Keratinocyte (primary cell): Measurements from ENCODE around the gene VAV2. TPM values are rescaled to one million over a fixed set of nuclear protein-coding genes. Genes with fewer than 3 reads are reported as not detected.

ENCODE experiments used
- DNase-seq: peaks from one replicate; pipeline ENCODE4 v3.0.0-alpha.2; 2011; ENCODE audit warnings: low read depth, missing footprints, low spot score
- FAIRE-seq: peaks from 2 replicates; lab custom pipeline; 2011; peaks lifted over from hg19 to GRCh38; lab: Jason Lieb, UNC
- H2AFZ ChIP-seq: 2 replicates; pipeline ENCODE4 v1.6.0; 2012; ENCODE audit warnings: low read length, control low read depth, inconsistent platforms; ENCODE audit not compliant: control insufficient read depth
- H3K27ac ChIP-seq: 2 replicates; pipeline ENCODE4 v1.5.1; 2011; ENCODE audit warnings: low read length; ENCODE audit not compliant: control insufficient read depth, insufficient read depth
- H3K27me3 ChIP-seq: 3 replicates; pipeline ENCODE4 v1.6.0; 2011; ENCODE audit warnings: low read length; ENCODE audit not compliant: control insufficient read depth, insufficient read depth; ENCODE audit errors: extremely low read depth
- H3K36me3 ChIP-seq, 2 experiments: 2 replicates in 1 of 2; 3 replicates in 1 of 2; pipeline ENCODE4 v1.5.1; 2011; ENCODE audit warnings: low read length in 2 of 2, mild to moderate bottlenecking in 1 of 2; ENCODE audit not compliant: control insufficient read depth in 2 of 2, insufficient read depth in 2 of 2; ENCODE audit errors: extremely low read depth in 1 of 2
- H3K4me1 ChIP-seq: 3 replicates; pipeline ENCODE4 v1.5.1; 2011; ENCODE audit warnings: low read length; ENCODE audit not compliant: control insufficient read depth, insufficient read depth; ENCODE audit errors: extremely low read depth
- H3K4me2 ChIP-seq: 3 replicates; pipeline ENCODE4 v1.6.0; 2011; ENCODE audit warnings: low read depth, low read length; ENCODE audit not compliant: control insufficient read depth, insufficient read depth; ENCODE audit errors: extremely low read depth
- H3K4me3 ChIP-seq, 3 experiments: fragments of 200-600 bp in 1 of 3; sonication (generic) in 1 of 3; 2 replicates in 2 of 3; 3 replicates in 1 of 3; pipeline ENCODE4 v1.5.1; 2011 to 2016; ENCODE audit warnings: low read length in 3 of 3, mild to moderate bottlenecking in 3 of 3, control low read depth in 2 of 3, inconsistent platforms in 1 of 3, low read depth in 1 of 3, mixed read lengths in 1 of 3, mixed run types in 1 of 3, moderate library complexity in 1 of 3; ENCODE audit not compliant: control insufficient read depth in 2 of 3, insufficient read depth in 2 of 3; ENCODE audit errors: extremely low read depth in 1 of 3
- H3K79me2 ChIP-seq: 2 replicates; pipeline ENCODE4 v1.6.0; 2012; ENCODE audit warnings: low read length; ENCODE audit not compliant: control insufficient read depth, insufficient read depth
- H3K9ac ChIP-seq: 3 replicates; pipeline ENCODE4 v1.6.0; 2011; ENCODE audit warnings: low read length; ENCODE audit not compliant: control insufficient read depth, insufficient read depth; ENCODE audit errors: extremely low read depth
- H3K9me1 ChIP-seq: 3 replicates; pipeline ENCODE4 v1.6.0; 2011; ENCODE audit warnings: low read length; ENCODE audit not compliant: control insufficient read depth, insufficient read depth; ENCODE audit errors: extremely low read depth
- H3K9me3 ChIP-seq: 2 replicates; pipeline ENCODE4 v1.5.1; 2012; ENCODE audit warnings: low read depth, low read length; ENCODE audit not compliant: control insufficient read depth
- H4K20me1 ChIP-seq: 3 replicates; pipeline ENCODE4 v1.6.0; 2011; ENCODE audit warnings: low read length; ENCODE audit not compliant: control insufficient read depth, insufficient read depth; ENCODE audit errors: extremely low read depth
- EZH2 ChIP-seq: IDR thresholded peaks from one replicate; pipeline ENCODE4 v1.6.1; 2012; ENCODE audit warnings: inconsistent platforms, mild to moderate bottlenecking, low read length, moderate library complexity
- dilution Hi-C: fragments of 300-500 bp; cut with MboI; formaldehyde crosslinking; loops from one replicate; pipeline ENCODE4 v1.7.0; 2020; ENCODE audit warnings: low sequenced_read_pairs; ENCODE audit not compliant: extremely low pct_ligation_motif_present
- polyA plus RNA-seq, 5 experiments: library from polyadenylated mRNA; depleted of rRNA in 3 of 5; stranded (reverse) in 3 of 5; stranded (forward) in 1 of 5; unstranded in 1 of 5; fragments of >200 nt; gene quantifications; 1 replicate in 1 of 5; 2 replicates in 3 of 5; 3 replicates in 1 of 5; pipeline versions ENCODE4 v1.2.1 to v1.2.3, GENCODE V29; 2011 to 2012; ENCODE audit warnings: missing spikeins in 2 of 5, low read depth in 1 of 5, low replicate concordance in 1 of 5
- TF ChIP-seq, protein P1 (sequence below), 3 experiments: IDR thresholded peaks in 1 of 3; conservative IDR thresholded peaks in 1 of 3; optimal IDR thresholded peaks in 1 of 3; 2 replicates in 2 of 3; 3 replicates in 1 of 3; pipeline versions ENCODE3 to v1.5.1; 2011; ENCODE audit warnings: low read length in 3 of 3, mild to moderate bottlenecking in 3 of 3, moderate library complexity in 2 of 3, control low read depth in 1 of 3, inconsistent platforms in 1 of 3; ENCODE audit not compliant: insufficient read depth in 2 of 3; ENCODE audit errors: extremely low read depth in 1 of 3

Gene VAV2
- polyA plus RNA-seq, 1 donor (not counting 4 experiments of a cell fraction or from before 2014, with no cell fraction given): 16.4 TPM

- Histone ChIP-seq H3K36me3 (no peaks in the 10 kb centered on the region), H3K4me2 (no peak overlapping the region), H3K4me3 (no peak overlapping the region), H3K79me2 (no peaks in the 10 kb centered on the region), H3K9me1 (no peaks in the 10 kb centered on the region), H3K27ac (no peak overlapping the region), H3K9ac (no peak overlapping the region), H3K4me1 (no peaks in the 10 kb centered on the region), H3K27me3 (peaks cover 8% of the 10 kb centered on the region), H3K9me3 (no peaks in the 10 kb centered on the region), H4K20me1 (no peaks in the 10 kb centered on the region), H2AFZ (no peak overlapping the region)
- no peak for FAIRE-seq
- TF ChIP-seq EZH2: no peak
- TF ChIP-seq, protein P1, sequence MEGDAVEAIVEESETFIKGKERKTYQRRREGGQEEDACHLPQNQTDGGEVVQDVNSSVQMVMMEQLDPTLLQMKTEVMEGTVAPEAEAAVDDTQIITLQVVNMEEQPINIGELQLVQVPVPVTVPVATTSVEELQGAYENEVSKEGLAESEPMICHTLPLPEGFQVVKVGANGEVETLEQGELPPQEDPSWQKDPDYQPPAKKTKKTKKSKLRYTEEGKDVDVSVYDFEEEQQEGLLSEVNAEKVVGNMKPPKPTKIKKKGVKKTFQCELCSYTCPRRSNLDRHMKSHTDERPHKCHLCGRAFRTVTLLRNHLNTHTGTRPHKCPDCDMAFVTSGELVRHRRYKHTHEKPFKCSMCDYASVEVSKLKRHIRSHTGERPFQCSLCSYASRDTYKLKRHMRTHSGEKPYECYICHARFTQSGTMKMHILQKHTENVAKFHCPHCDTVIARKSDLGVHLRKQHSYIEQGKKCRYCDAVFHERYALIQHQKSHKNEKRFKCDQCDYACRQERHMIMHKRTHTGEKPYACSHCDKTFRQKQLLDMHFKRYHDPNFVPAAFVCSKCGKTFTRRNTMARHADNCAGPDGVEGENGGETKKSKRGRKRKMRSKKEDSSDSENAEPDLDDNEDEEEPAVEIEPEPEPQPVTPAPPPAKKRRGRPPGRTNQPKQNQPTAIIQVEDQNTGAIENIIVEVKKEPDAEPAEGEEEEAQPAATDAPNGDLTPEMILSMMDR (optimal IDR thresholded peaks at IDR 0.05 in 1 of 3, IDR thresholded peaks at IDR 0.05 in 1 of 3, conservative IDR thresholded peaks at IDR 0.05 in 1 of 3; ENCODE audit: extremely low read depth in 1 of 3, insufficient read depth in 2 of 3, low read length in 3 of 3): no peak
- DNase-seq: no peak
- dilution Hi-C loops: no loop called here
These were observed 250.4 kb downstream of the VAV2 start for GRCh38 chr9:133741716-133742115.

- Histone ChIP-seq H2AFZ (no peak overlapping the region), H3K4me3 (no peak overlapping the region), H3K4me1 (no peaks in the 10 kb centered on the region), H3K9ac (no peak overlapping the region), H3K9me1 (no peaks in the 10 kb centered on the region), H3K9me3 (no peaks in the 10 kb centered on the region), H3K79me2 (no peaks in the 10 kb centered on the region), H3K27me3 (peaks cover 8% of the 10 kb centered on the region), H3K27ac (no peak overlapping the region), H3K36me3 (no peaks in the 10 kb centered on the region), H4K20me1 (no peaks in the 10 kb centered on the region), H3K4me2 (no peak overlapping the region)
- FAIRE-seq: no peak
- no peak for DNase-seq
- dilution Hi-C loops: no loop called here
- no peak for TF ChIP-seq EZH2
These were observed 251.2 kb downstream of the VAV2 start for GRCh38 chr9:133740911-133741310.
